Stimulated activated CD8-positive, alpha-beta memory T cell treated with anti-CD3 and anti-CD28 coated beads, Interleukin-15, amount 100 ng/mL, for 48 hours (primary cell): ENCODE measurements around the gene BGN.

Source experiments
- DNase-seq, 2 donors: peaks; one replicate each; pipeline ENCODE4 v3.0.0-alpha.2; 2020; ENCODE audit warnings: low read depth in 2 of 2

BGN gene

DNA sequence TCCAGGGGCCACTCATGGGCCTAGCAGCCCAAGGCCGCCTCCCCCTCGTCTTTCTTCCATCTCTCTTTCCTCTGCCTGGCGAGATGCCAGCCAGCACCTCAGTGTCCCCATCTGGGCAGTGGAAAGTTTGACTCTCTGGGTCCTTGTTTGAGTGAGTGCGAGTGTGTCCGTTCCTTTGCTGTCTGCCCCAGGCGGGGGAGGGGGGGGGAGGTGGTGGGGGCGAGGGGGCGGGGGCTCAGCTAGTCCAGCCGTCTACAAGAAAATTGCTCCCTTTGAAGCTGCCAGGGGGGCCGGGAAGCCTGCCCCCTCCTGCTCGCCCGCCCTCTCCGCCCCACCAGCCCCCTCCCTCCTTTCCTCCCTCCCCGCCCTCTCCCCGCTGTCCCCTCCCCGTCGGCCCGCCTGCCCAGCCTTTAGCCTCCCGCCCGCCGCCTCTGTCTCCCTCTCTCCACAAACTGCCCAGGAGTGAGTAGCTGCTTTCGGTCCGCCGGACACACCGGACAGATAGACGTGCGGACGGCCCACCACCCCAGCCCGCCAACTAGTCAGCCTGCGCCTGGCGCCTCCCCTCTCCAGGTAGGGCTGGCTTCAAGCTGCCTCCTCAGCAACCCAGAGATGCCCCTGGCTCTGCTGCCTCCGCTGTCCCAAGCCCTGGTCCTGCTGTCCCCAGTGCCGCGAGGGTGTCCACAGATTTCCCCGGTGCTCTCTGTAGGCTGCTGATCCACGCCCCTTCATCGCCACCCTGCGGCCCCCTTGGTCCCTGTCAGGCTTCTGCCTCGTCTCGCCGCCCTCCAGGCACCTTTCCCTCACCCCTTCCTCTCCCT, at the start of gene BGN:
TSS of gene BGN (plus strand) at position 440 of the 821 bp plus-strand sequence. CDS start 9,652 bp downstream, outside the sequence.
- no peak for DNase-seq

DNA sequence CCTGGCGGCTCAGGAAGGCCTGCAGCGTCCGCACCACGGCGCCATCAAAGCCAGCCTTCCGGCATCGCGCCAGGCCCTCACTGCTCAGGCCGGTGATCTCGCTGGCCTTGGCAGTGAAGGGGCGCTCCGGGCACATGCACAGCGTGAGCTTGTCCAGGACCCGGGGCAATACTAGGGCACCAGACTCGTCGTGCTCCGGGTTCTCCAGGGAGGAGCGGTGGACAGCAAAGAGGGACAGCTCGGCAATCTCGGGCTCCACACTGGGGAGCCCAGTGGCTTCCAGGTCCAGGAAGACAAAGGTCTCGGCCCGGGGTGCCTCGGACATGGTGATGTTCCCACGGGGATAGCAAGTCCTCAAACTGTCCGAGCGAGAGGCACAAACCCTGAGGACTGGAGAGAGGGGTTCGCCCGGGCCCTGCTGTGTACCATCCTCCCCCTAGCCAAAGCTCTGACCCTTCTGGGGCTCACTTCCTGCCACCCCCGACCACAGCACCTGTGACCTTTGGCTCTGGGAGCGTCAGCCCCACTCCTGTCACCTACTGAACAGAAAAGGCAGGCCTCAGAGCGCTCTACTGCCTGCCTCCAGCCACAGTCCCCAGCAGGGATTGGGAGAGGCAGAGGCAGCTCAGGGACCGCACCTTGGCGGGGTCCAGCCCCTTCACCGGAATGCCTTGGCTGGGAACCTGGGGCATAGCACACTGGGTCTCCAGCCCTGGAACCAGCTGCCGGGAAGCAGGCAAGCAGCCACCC, 49.5 kb upstream of the BGN start:
- no peak for DNase-seq

DNA sequence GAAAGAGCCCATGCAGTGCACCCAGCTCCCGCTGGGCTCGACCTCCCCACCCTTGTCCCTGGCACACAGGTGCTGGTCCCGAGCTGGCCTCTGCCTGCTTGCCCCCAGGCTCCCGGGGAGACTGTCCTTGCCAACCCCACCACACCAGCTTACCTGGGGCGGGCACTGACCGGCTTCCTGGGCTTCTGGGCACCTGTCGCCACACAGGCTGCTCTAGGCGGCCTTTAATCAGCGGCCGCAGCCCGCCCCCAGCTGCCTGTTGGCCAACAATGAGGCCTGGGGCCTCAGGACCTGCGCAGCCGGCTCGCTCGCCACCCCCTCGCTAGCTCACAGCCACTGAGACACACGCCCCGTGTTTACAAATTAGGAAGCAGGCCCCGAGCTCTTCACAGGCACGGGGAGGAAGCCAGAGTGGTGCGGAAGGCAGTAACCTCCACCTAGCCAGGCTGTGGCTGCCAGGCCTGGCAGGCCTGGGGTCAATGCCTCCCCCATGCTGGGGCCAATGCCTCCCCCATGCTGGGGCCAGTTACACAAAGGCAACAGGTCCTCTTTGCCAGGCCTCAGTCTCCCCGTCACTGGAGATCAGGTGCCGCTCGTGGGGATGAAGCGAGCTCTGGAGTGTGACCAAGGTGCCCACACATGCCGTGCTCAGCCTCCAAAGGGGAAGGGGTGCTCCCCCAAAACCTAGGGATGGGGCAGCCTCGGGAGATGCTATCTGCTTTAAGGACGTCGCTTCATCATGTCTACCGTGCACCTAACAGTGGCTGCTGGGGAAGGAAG, 48.7 kb upstream of the BGN start, which contains the start of gene TREX2:
TSS of gene TREX2 (minus strand) at position 201 of the 780 bp plus-strand sequence. CDS start 626 bp downstream, outside the sequence.
- no peak for DNase-seq

DNA sequence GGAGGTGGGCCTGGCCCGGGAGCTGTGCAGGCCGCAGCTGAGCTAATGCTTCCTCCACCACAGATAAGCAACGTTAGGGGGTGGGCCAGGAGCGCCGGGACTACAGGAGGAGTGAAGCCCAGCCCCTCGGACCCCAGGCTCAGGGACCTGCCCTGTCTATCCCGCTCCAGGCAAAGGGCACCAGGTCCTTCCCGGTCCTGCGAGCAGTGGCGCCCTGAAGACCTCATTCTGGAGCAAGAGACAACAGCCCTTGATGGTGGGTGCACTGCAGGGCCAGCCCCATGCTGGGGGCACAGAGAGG, 48.2 kb upstream of the BGN start:
- DNase-seq, result no peak

DNA sequence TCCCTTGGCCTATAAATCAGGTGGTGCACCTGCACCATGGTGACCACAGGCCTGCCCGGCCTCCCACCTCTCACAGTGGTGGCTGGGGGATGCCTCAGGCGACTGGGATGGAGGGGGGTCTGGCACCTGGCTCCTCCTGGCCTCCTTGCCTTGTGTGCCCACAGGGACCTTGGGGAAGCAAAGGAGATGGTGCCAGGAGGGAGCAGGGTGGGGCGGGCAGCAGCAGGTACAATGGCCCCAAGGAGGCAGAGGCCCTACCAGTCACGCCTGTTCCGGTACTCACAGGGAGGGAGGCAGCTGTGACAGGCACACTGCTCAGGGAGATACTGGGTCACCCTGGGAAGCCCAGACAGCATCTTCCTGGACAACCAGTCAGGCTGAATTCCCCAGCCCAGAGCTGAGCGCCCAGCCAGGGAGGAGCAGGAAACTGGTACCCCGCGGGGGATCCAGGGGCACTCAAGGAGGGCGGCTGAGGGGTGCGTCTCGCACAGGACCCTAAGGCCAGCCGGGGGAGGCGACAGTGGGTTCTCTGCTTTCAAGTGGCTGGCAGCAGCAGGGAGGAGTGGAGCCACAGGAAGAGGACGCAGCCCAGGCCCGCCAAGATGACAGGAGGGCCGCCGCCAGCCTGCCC, 47.7 kb upstream of the BGN start:
- no peak for DNase-seq

DNA sequence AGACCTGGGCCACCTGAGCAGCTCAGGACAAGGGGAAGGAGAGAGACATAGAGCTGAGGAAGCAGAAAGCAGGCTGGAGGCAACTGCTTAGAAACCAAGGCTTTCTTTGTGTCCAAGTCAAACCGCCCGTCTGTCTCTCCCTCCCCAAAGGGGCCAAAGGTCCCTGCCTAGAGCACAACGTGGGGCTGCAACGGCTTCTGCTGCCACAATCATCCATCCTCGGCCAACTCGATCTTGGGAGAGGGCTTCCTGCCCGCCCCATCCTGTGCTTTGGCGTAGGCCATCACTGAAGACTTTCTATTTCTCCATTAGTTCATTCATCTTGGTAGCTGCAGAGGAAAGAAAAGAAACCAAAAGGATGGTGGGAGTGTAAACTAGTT, 47.2 kb upstream of the BGN start:
- DNase-seq, result no peak

DNA sequence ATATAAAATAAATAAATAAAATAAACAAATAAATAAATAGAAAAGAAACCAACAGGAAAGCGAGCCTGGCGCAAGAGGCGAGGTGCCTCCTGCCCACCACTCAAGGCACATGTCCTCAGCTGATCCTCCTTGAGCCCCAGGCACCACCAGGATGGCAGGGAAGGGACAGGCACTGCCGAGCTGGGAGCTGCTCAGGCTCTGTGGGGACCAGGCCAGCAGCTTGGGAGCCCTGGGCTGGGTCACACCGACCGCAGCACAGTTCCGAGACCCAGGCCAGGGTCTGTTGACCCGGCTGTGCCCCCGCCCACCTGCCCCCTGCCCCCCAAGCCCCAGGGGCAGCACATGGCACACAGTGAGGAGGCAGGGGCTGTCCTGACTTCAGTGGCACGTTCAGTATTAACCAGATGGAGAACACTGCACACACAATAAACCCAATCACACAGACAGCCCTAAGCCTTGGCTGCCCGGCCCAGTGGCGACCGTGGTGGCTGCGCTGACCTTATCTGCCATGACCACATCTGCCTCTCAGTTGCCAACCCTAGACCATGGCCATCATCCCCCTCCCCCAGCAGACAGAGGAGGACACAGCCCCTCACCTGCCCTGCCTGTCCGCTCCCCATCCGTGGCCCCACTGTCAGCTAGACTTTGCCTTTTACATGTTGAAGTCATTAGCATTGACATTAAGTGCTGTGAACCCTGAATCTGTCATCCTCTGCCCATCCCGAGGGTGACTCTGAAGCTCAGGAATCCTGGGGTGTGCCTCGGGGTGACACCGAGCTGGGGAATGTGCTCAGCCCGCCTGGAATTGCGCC, 46.0 kb upstream of the BGN start:
- no peak for DNase-seq

DNA sequence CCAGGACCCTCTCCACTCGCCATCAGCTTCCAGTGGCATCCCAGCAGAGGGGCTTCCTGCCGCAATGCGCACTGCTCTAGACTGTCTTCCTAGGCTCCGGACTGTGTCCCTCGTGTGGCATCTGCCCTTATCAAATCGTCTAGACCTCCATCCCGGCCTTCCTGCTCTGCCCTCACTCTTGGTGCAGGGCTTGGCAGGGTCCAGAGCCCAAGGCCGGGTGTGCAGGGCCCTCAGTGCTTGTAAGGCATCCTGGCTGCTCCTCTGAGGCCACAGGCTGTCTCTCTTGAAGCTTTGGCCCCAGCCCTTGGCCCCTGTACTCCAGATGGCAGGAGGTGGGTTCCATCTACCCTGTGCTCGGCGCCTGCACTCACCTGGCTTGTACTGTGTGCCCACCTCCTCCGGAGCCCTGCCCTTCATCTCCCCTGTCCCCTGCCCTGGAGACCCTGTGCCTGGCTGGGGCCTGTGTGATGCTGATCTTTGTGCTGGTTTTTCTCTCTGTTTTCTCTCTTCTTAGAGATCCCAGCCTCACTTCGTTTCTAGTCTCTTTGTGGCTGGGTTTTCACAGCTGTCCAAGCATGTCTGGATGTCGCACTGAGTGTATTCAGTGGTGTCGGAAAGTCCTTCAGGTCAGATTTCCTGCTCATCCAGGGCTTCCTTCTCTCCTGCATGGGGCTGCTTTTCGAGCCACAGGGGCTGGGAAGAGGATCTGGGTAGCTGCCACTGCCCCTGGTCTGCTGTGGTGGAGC, 45.2 kb upstream of the BGN start:
- DNase-seq, result no peak

DNA sequence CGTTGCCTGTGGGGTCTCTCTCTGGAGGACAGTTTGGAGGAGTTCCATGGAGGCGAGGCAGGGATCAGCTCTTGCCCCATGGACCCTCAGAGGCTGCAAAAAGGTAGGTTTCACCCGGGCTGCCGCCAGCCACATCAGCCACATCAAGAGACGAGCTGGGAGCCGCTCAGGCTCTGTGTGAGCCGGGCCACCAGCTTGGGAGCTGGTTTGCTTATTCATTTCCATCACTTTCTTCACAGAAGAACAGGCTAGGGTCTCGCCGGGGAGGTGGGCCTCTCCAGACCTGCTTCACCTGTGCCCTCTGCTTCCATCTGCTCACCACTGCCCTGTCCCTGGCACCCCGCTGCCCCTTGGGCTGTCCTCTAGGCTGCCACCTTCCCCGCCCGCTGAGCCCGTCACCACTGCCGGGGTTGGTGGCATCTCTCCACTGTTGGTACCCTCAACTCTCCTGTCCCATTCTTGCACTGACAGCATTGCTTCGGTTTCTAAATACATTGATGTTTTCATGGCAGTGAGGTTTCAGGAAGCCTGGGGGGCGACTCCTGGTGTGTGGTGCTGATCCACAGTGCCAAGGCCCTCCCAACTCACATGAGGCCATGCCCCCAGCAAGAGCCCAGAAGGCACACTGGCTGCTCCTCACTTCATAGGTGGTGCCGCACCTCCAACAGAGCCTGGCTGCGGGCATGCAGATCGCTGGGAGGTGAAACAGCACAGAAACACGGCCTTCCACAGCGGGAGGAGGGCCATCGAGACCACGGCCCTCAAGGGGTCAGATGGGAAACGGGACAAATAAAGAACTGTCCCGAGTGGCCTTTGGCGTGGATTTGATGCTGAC, 44.4 kb upstream of the BGN start:
- no peak for DNase-seq

DNA sequence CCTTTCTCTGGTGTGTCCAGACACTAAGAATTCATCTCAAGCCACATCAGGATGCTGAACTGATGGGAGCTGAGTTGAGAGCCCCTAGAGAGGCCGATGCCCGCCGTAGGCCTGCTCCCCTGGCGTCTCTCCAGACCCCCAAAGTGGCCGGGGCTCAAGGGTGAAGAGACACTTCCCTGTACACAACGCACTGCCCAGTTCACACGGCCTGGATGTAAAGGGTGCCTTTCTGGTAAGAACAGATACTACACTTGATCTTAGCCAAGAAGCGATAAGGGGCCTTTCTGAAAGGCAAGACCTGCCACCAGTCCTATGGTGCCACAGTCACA, 43.9 kb upstream of the BGN start:
- no peak for DNase-seq

DNA sequence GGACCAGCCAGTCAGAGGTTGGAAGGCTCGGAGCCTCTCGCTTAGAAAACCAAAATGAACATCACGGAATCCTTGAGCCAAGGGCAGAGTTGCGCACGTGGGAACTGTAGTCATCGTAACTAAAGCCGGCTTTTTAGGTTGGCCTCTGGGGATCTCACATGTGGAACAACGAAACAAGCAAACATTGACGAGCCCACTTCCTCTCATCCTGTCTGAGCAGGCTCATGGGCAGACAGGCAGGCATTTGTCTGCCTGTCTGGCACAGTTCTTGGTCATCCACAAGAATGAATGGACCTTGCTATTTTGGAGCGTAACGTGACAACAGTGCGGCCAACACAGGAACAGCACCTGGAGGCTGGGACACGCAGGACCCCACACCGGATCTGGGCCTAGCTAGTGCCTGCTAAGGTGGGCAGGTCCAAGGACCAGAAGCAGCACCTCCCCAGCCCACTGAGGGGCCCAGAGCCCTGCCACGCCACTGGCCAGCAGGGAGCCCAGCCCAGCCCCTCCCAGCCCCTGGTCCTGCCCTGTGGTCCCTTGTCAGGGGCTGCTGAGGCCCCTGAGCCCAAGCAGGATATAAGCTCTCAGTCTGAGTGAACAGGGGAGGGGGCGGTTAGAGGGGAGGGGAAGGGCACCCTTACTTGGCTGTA, 39.8 kb upstream of the BGN start:
- no peak for DNase-seq

DNA sequence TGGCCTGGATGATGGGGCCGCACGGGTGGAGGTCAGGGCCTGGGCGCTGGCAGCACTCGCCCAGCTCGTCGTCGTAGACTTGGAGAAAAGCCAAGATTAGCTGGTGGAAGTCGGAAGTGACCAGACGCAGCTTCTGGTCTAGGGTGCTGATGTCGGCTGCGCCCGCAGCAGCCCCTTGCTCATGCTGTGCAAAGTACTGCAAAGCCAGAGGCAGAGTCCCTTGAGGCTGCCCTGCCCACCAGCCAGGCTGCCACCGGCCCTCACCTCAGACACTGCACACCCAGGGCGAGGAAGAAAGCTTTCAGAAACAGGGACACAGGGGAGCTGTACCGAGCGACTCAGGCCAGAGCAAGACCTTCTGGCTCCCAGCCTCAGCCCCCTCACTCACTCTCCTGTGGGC, 39.2 kb upstream of the BGN start:
- DNase-seq, result no peak

DNA sequence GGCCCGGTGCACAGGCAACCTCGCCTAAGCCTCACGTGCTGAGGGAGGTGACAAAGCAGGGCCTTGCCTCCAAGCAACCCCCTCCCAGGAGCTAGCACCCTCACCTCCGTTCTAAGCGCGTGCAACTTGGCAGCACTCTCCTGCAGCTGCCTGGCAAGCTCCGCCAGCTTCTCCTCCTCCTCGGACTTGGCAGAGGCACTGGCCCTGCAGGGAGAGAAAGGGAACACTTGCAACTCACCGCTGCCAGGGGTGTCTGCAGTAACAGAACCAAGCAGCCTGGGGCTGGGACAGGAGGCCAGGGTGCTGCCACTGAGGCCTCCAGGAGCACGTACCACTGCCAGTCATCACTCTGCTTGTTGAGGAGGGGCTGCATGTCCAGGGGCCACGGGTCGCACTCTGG, 38.6 kb upstream of the BGN start:
- no peak for DNase-seq

DNA sequence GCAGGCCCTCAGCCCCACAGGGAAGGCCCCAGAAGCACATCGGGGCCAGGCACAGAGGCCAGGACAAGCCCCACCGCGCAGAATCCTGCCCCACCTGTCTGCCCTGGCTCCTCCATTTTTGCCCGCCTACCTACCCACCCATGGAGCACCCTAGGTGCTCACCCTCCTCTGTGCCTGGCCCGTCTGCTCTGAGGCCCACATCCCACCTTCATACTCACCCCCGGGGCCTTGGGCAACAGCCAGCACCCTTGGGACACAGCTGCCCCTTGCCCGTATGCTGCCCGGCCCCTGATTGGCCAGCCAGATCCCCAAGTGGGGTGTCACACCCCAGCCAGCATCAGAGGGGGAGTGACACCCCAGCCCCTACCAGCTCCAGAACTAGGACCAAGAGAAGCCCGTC, 38.1 kb upstream of the BGN start:
- DNase-seq, result no peak

DNA sequence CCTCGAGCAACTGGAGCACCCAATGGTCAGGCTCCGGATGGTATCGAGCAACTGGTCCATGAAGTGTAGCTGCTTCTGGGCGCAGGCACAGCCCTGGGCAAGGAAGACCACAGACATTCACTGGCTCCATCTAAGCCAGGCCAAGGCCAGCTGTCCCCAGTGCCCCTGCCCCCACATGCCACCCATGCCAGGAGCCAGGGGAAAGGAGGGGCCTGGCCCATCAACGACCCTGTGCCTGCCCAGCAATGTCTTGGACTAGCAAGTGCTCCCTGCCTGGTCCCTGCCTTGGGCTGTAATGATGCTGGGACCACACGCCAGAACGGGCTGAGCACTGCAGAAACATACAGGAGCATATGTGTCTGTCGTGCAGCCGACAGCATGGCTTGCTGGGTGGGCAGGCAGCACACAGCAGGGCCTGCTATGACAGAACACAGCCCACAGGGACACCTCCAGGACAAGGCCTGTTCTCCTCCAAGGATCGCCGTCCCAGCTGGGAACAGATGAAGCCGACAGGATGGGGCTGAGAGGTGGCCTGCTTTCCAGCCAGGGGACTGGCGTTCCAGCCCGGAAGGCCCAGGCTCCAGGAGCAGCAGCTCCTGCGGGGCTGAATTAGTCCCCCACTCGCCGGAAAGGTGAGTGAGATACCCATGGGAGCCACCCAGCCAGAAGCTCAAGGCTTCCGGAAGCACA, 37.5 kb upstream of the BGN start:
- DNase-seq, result no peak

DNA sequence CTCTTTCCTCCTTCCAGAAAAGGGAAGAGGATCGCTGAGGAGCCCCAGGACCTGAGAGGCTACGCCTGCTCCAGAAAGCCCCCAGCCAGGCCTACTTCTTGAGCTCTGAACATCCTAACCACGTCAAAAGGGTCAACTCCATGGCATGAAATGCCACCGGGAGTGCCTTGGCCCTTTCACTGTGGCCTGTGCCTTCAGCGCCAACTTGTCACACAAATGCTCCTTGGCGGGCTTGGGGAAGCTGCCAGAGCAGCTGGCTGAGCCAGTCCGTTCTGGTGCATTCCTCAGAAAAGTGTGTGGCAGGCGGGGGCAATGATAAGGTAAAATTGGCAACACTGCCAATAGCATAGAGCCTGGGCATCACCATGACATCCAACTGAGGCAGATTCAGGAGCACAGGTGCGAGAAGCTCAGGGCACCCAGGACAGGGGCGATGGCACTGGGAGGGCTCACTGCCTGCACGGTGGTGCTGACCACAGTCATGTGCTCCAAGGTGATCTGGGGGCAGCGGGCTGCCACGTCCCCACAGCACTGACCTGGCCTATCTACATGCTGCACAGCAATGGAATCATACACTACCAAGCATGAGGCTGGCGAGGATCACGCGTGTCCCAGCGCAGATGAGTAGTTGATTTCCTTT, 36.8 kb upstream of the BGN start:
- no peak for DNase-seq

DNA sequence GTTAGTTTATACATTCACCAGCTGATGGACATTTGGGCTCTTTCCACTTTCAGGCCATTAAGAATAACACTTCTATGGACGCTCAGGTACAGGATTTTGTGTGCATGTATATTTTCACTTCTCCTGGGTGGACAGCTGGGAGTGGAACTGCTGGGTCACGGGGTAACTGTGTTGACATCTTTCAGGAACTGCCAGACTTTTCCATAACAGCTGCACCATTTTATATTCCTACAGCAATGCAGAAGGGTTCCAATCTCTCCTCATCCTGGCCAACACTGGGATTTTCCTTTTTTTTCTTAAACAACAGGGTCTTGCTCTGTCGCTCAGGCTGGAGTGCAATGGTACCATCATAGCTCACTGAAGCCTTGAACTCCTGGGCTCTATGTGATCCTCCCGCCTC, 36.3 kb upstream of the BGN start:
- DNase-seq, result no peak

DNA sequence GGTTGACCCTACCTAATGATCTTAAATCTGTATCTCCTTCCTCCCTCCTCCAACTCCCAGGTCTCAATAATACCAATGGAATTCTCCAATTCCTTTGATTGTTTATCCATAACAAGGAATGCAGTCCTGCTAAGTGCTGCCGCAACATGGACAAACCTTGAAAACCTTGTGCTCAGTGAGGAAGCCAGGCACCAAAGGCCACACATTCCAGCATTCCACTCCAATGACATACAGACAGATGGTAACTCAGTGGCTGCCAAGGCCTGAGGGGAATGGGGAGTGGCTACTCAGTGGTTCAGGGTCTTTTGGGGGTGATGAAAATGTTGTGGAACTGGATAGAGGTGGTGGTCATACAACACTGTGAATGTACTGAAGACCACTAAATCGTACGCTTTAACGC, 34.8 kb upstream of the BGN start:
- no peak for DNase-seq
